PC-3 (cell line): ENCODE results near the gene CDH13. TPM values are rescaled to one million over a fixed set of nuclear protein-coding genes. Genes with fewer than 3 reads are reported as not detected.

ENCODE experiments used
- ATAC-seq: fragments of 200-7000 bp; cut with Tn5 transposase; 2 replicates; pipeline ENCODE4 v1.9.1; 2020; ENCODE audit warnings: mild to moderate bottlenecking, moderate library complexity
- BruUV-seq: library from RNA; stranded (reverse); fragments of 400-500 nt; replicated peaks from 2 replicates; lab custom pipeline; 2021; lab: Mats Ljungman, UMichigan
- CTCF ChIA-PET: fragments of 300-600 bp; sonication (Branson Sonifier 250); formaldehyde crosslinking; loops from one replicate; lab custom pipeline; 2022; ENCODE audit warnings: antibody characterized with exemption; lab: Charles Lee
- POLR2A ChIA-PET: fragments of 300-600 bp; sonication (Branson Sonifier 250); formaldehyde crosslinking; loops from one replicate; lab custom pipeline; 2022; ENCODE audit warnings: antibody characterized with exemption; ENCODE audit not compliant: unreplicated experiment; lab: Charles Lee
- DNase-seq: peaks from one replicate; pipeline ENCODE4 v3.0.0-alpha.2; 2015
- H2AFZ ChIP-seq: fragments of 300-600 bp; sonication (generic); 2 replicates; pipeline ENCODE4 v1.6.0; 2016; ENCODE audit warnings: antibody characterized with exemption, low read length
- H3F3A ChIP-seq: fragments of 300-600 bp; sonication (generic); one replicate; pipeline ENCODE4 v1.6.0; 2017; ENCODE audit warnings: antibody characterized with exemption, low read length, control low read depth, mild to moderate bottlenecking; ENCODE audit not compliant: unreplicated experiment
- H3K27ac ChIP-seq: fragments of 300-600 bp; sonication (generic); 2 replicates; pipeline ENCODE4 v1.5.1; 2016; ENCODE audit warnings: mild to moderate bottlenecking, low read length
- H3K27me3 ChIP-seq: fragments of 300-600 bp; sonication (generic); 2 replicates; pipeline ENCODE4 v1.6.1; 2016; ENCODE audit warnings: low read length, mixed read lengths
- H3K36me3 ChIP-seq: fragments of 300-600 bp; sonication (generic); 2 replicates; pipeline ENCODE4 v1.6.1; 2016; ENCODE audit warnings: low read depth, mixed run types, low read length, mixed read lengths
- H3K4me1 ChIP-seq: fragments of 300-600 bp; sonication (generic); 2 replicates; pipeline ENCODE4 v1.5.1; 2016; ENCODE audit warnings: low read length; ENCODE audit not compliant: insufficient read depth
- H3K4me2 ChIP-seq: fragments of 300-600 bp; sonication (generic); 2 replicates; pipeline ENCODE4 v1.6.0; 2016; ENCODE audit warnings: low read length
- H3K4me3 ChIP-seq: fragments of 300-600 bp; sonication (generic); 2 replicates; pipeline ENCODE4 v1.5.1; 2016; ENCODE audit warnings: mild to moderate bottlenecking, low read length, mixed read lengths
- H3K79me2 ChIP-seq: fragments of 300-600 bp; sonication (generic); 2 replicates; pipeline ENCODE4 v1.6.1; 2017; ENCODE audit warnings: low read length, mixed read lengths
- H3K9ac ChIP-seq: fragments of 300-600 bp; sonication (generic); 2 replicates; pipeline ENCODE4 v1.6.0; 2016; ENCODE audit warnings: mild to moderate bottlenecking, low read length
- H3K9me2 ChIP-seq: fragments of 300-600 bp; sonication (generic); replicated peaks from 2 replicates; pipeline ENCODE4 v1.6.1; 2016; ENCODE audit warnings: mixed run types, low read length, mixed read lengths
- H3K9me3 ChIP-seq: fragments of 300-600 bp; sonication (generic); 2 replicates; pipeline ENCODE4 v1.6.1; 2016; ENCODE audit warnings: low read length, mixed read lengths
- H4K20me1 ChIP-seq: fragments of 300-600 bp; sonication (generic); 2 replicates; pipeline ENCODE4 v1.6.1; 2016; ENCODE audit warnings: low read length, mixed read lengths
- EZH2 ChIP-seq: fragments of 300-600 bp; sonication (generic); IDR thresholded peaks from one replicate; pipeline ENCODE4 v1.6.1; 2017; ENCODE audit warnings: antibody characterized with exemption, mild to moderate bottlenecking, low read length; ENCODE audit not compliant: unreplicated experiment
- EZH2phosphoT487 ChIP-seq: fragments of 300-600 bp; sonication (generic); IDR thresholded peaks from 2 replicates; pipeline ENCODE4 v1.6.1; 2018; ENCODE audit warnings: mild to moderate bottlenecking, antibody characterized with exemption, low read length, borderline replicate concordance
- intact Hi-C: fragments of 100-400 bp; cut with micrococcal nuclease; formaldehyde crosslinking; loops from 2 replicates; pipeline ENCODE4 v1.9.0; 2023
- total RNA-seq: library from RNA; depleted of rRNA; stranded (reverse); fragments of >200 nt; gene quantifications from 2 replicates; pipeline ENCODE4 v1.2.3, GENCODE V29; 2014
- TF ChIP-seq, protein P1 (sequence below): fragments of 300-600 bp; sonication (generic); conservative IDR thresholded peaks from 2 replicates; pipeline ENCODE4 v1.5.1; 2017; ENCODE audit warnings: antibody characterized with exemption, low read depth, mild to moderate bottlenecking, low read length

Gene CDH13
- total RNA-seq, 1 experiment from 2014 or later, result 0.36 TPM

DNA sequence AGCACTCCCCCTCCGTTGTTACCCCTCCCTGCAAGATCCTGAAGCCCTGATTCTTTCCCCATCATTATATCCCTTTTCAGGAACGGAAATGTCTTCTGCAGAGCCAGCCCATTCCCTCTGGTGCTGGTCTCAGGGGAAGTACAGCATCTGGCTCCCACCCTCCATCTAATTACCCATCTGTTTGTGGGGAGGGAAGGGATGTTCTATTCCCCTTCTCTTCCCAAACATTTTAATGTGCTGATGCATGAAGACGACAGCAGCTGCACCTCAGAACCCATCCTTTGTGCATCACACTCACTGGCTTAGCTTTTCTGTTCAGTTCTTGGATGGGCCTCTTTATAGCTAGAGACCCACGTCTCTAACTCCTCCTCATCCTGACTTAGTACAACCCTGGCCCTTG lies 367.2 kb downstream of the CDH13 start:
- Histone ChIP-seq H3K9ac (no peak overlapping the region), H3K4me2 (no peak overlapping the region), H3K4me1 (no peaks in the 10 kb centered on the region), H3K27ac (no peak overlapping the region), H2AFZ (no peak overlapping the region), H3K27me3 (no peaks in the 10 kb centered on the region), H3K36me3 (no peaks in the 10 kb centered on the region), H4K20me1 (no peaks in the 10 kb centered on the region), H3F3A (no peaks in the 10 kb centered on the region), H3K9me2 (no peaks in the 10 kb centered on the region), H3K79me2 (no peaks in the 10 kb centered on the region), H3K9me3 (no peaks in the 10 kb centered on the region), H3K4me3 (no peak overlapping the region)
- DNase-seq (no peak), ATAC-seq (no peak)
- ChIA-PET POLR2A (no interaction called here), CTCF (no interaction called here)
- intact Hi-C loops, result no loop called here
- TF ChIP-seq EZH2 (no peak), EZH2phosphoT487 (no peak)
- TF ChIP-seq, protein P1, sequence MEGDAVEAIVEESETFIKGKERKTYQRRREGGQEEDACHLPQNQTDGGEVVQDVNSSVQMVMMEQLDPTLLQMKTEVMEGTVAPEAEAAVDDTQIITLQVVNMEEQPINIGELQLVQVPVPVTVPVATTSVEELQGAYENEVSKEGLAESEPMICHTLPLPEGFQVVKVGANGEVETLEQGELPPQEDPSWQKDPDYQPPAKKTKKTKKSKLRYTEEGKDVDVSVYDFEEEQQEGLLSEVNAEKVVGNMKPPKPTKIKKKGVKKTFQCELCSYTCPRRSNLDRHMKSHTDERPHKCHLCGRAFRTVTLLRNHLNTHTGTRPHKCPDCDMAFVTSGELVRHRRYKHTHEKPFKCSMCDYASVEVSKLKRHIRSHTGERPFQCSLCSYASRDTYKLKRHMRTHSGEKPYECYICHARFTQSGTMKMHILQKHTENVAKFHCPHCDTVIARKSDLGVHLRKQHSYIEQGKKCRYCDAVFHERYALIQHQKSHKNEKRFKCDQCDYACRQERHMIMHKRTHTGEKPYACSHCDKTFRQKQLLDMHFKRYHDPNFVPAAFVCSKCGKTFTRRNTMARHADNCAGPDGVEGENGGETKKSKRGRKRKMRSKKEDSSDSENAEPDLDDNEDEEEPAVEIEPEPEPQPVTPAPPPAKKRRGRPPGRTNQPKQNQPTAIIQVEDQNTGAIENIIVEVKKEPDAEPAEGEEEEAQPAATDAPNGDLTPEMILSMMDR, result no peak
- no TSS peak for BruUV-seq

DNA sequence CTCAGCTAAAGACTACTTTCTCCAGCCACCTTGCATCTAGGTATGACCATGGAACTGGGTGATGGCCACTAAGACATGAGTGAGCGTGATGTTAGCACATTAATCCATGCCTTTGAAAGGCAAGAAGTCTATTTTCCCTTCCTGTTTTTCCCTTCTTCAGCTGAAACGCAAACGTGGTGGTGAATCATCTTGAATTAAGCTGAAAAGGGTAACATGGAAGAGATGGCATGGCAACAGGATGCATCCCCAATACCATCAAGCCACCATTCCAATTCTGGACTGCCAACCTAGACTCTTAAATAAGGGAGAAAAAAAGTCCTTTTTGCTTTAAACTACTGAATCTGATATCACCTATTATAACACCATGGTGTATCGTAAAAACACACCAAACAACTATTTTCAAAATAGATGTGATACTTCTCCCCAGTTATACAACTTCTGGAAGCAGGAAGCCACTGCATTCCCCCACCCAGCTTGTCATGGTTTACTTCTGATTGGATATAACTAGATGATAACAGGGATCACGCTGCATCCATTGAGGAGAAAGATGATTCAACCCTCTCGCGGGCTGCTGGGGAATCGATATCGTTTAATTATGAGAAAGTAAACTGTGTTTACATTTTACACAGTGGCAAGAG lies 368.6 kb downstream of the CDH13 start:
- H4K20me1 ChIP-seq, result no peaks in the 10 kb centered on the region
- H3F3A ChIP-seq, result no peaks in the 10 kb centered on the region
- H3K4me1 ChIP-seq, result no peaks in the 10 kb centered on the region
- DNase-seq, result no peak
- H3K27ac ChIP-seq, result no peak overlapping the region
- no peak overlapping the region for H3K4me3 ChIP-seq
- intact Hi-C loops, result no loop called here
- no peaks in the 10 kb centered on the region for H3K9me2 ChIP-seq
- no peaks in the 10 kb centered on the region for H3K36me3 ChIP-seq
- no peak overlapping the region for H3K9ac ChIP-seq
- H3K4me2 ChIP-seq, result no peak overlapping the region
- no peaks in the 10 kb centered on the region for H3K27me3 ChIP-seq
- CTCF ChIA-PET, result no interaction called here
- no peaks in the 10 kb centered on the region for H3K9me3 ChIP-seq
- TF ChIP-seq EZH2phosphoT487 (no peak), EZH2 (no peak)
- TF ChIP-seq, protein P1, result no peak
- H2AFZ ChIP-seq, result no peak overlapping the region
- no peak for ATAC-seq
- no peaks in the 10 kb centered on the region for H3K79me2 ChIP-seq
- no TSS peak for BruUV-seq
- POLR2A ChIA-PET, result no interaction called here

DNA sequence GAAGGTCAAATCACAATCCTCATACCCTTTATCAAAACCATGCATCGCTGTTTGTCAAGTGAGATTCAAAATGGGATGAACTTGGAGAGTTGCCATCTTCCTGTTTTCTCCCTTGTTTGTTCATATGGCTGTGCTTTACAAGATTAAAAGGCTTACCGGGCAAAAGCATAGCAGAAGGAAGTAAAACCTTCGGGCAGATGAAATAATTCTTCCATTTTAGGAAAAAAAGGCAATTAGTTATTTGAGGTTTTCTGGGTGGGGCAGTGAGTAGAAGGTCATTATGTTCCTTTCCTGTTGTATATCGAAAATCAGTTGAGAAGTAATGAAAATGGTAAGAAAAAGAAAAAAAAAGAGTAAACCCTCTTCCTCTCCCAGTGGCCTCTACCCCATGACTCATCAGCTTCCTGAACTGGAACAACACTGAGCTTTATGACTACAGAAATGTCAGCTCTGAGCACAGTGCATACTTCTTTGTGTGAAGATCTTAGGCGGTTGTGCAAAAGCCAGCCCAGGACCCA lies 369.2 kb downstream of the CDH13 start:
- DNase-seq, result no peak
- CTCF ChIA-PET, result no interaction called here
- H3K9me2 ChIP-seq, result no peaks in the 10 kb centered on the region
- no peaks in the 10 kb centered on the region for H4K20me1 ChIP-seq
- no peak overlapping the region for H3K27ac ChIP-seq
- no peaks in the 10 kb centered on the region for H3K9me3 ChIP-seq
- H2AFZ ChIP-seq, result no peak overlapping the region
- H3F3A ChIP-seq, result no peaks in the 10 kb centered on the region
- no peak overlapping the region for H3K4me2 ChIP-seq
- intact Hi-C loops, result no loop called here
- H3K4me1 ChIP-seq, result no peaks in the 10 kb centered on the region
- H3K27me3 ChIP-seq, result no peaks in the 10 kb centered on the region
- no peaks in the 10 kb centered on the region for H3K79me2 ChIP-seq
- TF ChIP-seq EZH2, result no peak
- no peak for TF ChIP-seq EZH2phosphoT487
- TF ChIP-seq, protein P1, result no peak
- ATAC-seq, result no peak
- BruUV-seq, result no TSS peak
- POLR2A ChIA-PET, result no interaction called here
- no peaks in the 10 kb centered on the region for H3K36me3 ChIP-seq
- H3K9ac ChIP-seq, result no peak overlapping the region
- no peak overlapping the region for H3K4me3 ChIP-seq
